IMR-90 (cell line): ENCODE results near the gene NECAB2. TPM values are rescaled to one million over a fixed set of nuclear protein-coding genes. Genes with fewer than 3 reads are reported as not detected.

ENCODE experiments used
- ATAC-seq: fragments of 200-7000 bp; cut with Tn5 transposase; 2 replicates; pipeline ENCODE4 v1.9.1; 2020; ENCODE audit warnings: low read depth, mild to moderate bottlenecking, moderate library complexity
- BruUV-seq: library from RNA; stranded (reverse); fragments of 400-500 nt; replicated peaks from 2 replicates; lab custom pipeline; 2021; lab: Mats Ljungman, UMichigan
- CTCF ChIA-PET: fragments of 300-600 bp; formaldehyde crosslinking; extraction: SDS; loops from one replicate; lab custom pipeline; 2021; ENCODE audit warnings: antibody characterized with exemption; lab: Yijun Ruan, JAX
- POLR2A ChIA-PET: fragments of 300-600 bp; sonication (Branson Sonifier 250); formaldehyde crosslinking; loops from one replicate; lab custom pipeline; 2022; ENCODE audit warnings: antibody characterized with exemption; ENCODE audit not compliant: unreplicated experiment; lab: Charles Lee
- DNase-seq: peaks from one replicate; pipeline ENCODE4 v3.0.0; 2013
- H2AFZ ChIP-seq: replicated peaks from 2 replicates; pipeline ENCODE3; 2013; ENCODE audit warnings: low read length, mild to moderate bottlenecking; ENCODE audit not compliant: poor library complexity
- H2AK5ac ChIP-seq: 2 replicates; pipeline ENCODE4 v1.6.1; 2013; ENCODE audit warnings: low read depth, low read length, inconsistent platforms
- H2AK9ac ChIP-seq: replicated peaks from 2 replicates; pipeline ENCODE3; 2013; ENCODE audit warnings: mild to moderate bottlenecking, low read depth, low read length, moderate library complexity; ENCODE audit not compliant: poor library complexity
- H2BK120ac ChIP-seq: 2 replicates; pipeline ENCODE4 v1.6.1; 2013; ENCODE audit warnings: low read depth, low read length, inconsistent platforms
- H2BK15ac ChIP-seq: 3 replicates; pipeline ENCODE4 v1.6.1; 2013; ENCODE audit warnings: low read depth, low read length, inconsistent platforms
- H2BK20ac ChIP-seq: 2 replicates; pipeline ENCODE4 v1.6.1; 2013; ENCODE audit warnings: low read depth, mild to moderate bottlenecking, inconsistent platforms, low read length, moderate library complexity
- H2BK5ac ChIP-seq: 2 replicates; pipeline ENCODE4 v1.6.1; 2013; ENCODE audit warnings: mild to moderate bottlenecking, low read depth, low read length, inconsistent platforms; ENCODE audit not compliant: poor library complexity, severe bottlenecking
- H3K14ac ChIP-seq: replicated peaks from 2 replicates; pipeline ENCODE4 v1.6.1; 2013; ENCODE audit warnings: low read depth, low read length, inconsistent platforms
- H3K18ac ChIP-seq: 2 replicates; pipeline ENCODE4 v1.6.1; 2013; ENCODE audit warnings: low read depth, low read length, control low read depth
- H3K23ac ChIP-seq: 2 replicates; pipeline ENCODE4 v1.6.1; 2013; ENCODE audit warnings: low read depth, low read length, inconsistent platforms
- H3K27ac ChIP-seq: 2 replicates; pipeline ENCODE4 v1.5.1; 2013; ENCODE audit warnings: mild to moderate bottlenecking, control low read depth, low read length; ENCODE audit not compliant: insufficient read depth
- H3K27me3 ChIP-seq: 2 replicates; pipeline ENCODE4 v1.6.1; 2013; ENCODE audit warnings: low read length; ENCODE audit not compliant: control insufficient read depth, insufficient read depth
- H3K36me3 ChIP-seq: 2 replicates; pipeline ENCODE4 v1.6.1; 2013; ENCODE audit warnings: low read length, mixed read lengths; ENCODE audit not compliant: control insufficient read depth, insufficient read depth
- H3K4ac ChIP-seq: 2 replicates; pipeline ENCODE4 v1.6.1; 2013; ENCODE audit warnings: low read depth, low read length, inconsistent platforms
- H3K4me1 ChIP-seq: 2 replicates; pipeline ENCODE4 v1.6.1; 2013; ENCODE audit warnings: low read length, mixed read lengths; ENCODE audit not compliant: control insufficient read depth, insufficient read depth
- H3K4me2 ChIP-seq: 2 replicates; pipeline ENCODE4 v1.6.1; 2013; ENCODE audit warnings: low read depth, mild to moderate bottlenecking, control low read depth, low read length, moderate library complexity
- H3K4me3 ChIP-seq: 2 replicates; pipeline ENCODE4 v1.5.1; 2013; ENCODE audit warnings: low read depth, mild to moderate bottlenecking, control low read depth, low read length, moderate library complexity; ENCODE audit not compliant: insufficient read depth
- H3K56ac ChIP-seq: 2 replicates; pipeline ENCODE4 v1.6.1; 2013; ENCODE audit warnings: low read length, inconsistent platforms; ENCODE audit not compliant: insufficient read depth; ENCODE audit errors: extremely low read depth
- H3K79me1 ChIP-seq, 2 experiments: 2 replicates each; pipeline ENCODE4 v1.6.1; 2013; ENCODE audit warnings: low read length in 2 of 2, inconsistent platforms in 1 of 2, low read depth in 1 of 2
- H3K9ac ChIP-seq: 2 replicates; pipeline ENCODE4 v1.6.1; 2013; ENCODE audit warnings: low read depth, low read length, control low read depth
- H3K9me1 ChIP-seq: 2 replicates; pipeline ENCODE4 v1.6.1; 2013; ENCODE audit warnings: low read length, inconsistent platforms; ENCODE audit not compliant: insufficient read depth
- H3K9me3 ChIP-seq: 2 replicates; pipeline ENCODE4 v1.6.1; 2013; ENCODE audit warnings: low read length; ENCODE audit not compliant: control insufficient read depth, insufficient read depth
- H4K20me1 ChIP-seq: 2 replicates; pipeline ENCODE4 v1.6.1; 2013; ENCODE audit warnings: low read length, inconsistent platforms; ENCODE audit not compliant: insufficient read depth
- H4K5ac ChIP-seq: 2 replicates; pipeline ENCODE4 v1.6.1; 2013; ENCODE audit warnings: mild to moderate bottlenecking, low read depth, low read length, control low read depth
- H4K8ac ChIP-seq, 2 experiments: 2 replicates each; pipeline ENCODE4 v1.6.1; 2013; ENCODE audit warnings: low read depth in 2 of 2, low read length in 2 of 2, control low read depth in 1 of 2, inconsistent platforms in 1 of 2
- H4K91ac ChIP-seq: 2 replicates; pipeline ENCODE4 v1.6.1; 2013; ENCODE audit warnings: low read depth, low read length, inconsistent platforms; ENCODE audit not compliant: insufficient read depth
- BHLHE40 ChIP-seq: fragments of 150-350 bp; IDR thresholded peaks from 2 replicates; pipeline ENCODE4 v1.6.1; 2016; ENCODE audit warnings: mild to moderate bottlenecking, low read depth, low read length
- CEBPB ChIP-seq: IDR thresholded peaks from 2 replicates; pipeline ENCODE4 v1.6.1; 2012; ENCODE audit warnings: low read depth, low read length, improper control_type of control experiment
- CHD1 ChIP-seq: IDR thresholded peaks from 2 replicates; pipeline ENCODE4 v1.6.1; 2012; ENCODE audit warnings: low read depth, low read length, improper control_type of control experiment
- CTCF ChIP-seq: conservative IDR thresholded peaks from 2 replicates; pipeline ENCODE4 v1.5.1; 2012; ENCODE audit warnings: mild to moderate bottlenecking, low read depth, low read length, improper control_type of control experiment
- FOS ChIP-seq: fragments of 150-350 bp; IDR thresholded peaks from 2 replicates; pipeline ENCODE4 v1.6.1; 2016; ENCODE audit warnings: low read depth, low read length
- MAFK ChIP-seq: IDR thresholded peaks from 2 replicates; pipeline ENCODE4 v1.6.1; 2012; ENCODE audit warnings: low read depth, low read length, improper control_type of control experiment
- MXI1 ChIP-seq: IDR thresholded peaks from 2 replicates; pipeline ENCODE4 v1.6.1; 2012; ENCODE audit warnings: low read depth, mild to moderate bottlenecking, low read length, moderate library complexity, borderline replicate concordance
- NFE2L2 ChIP-seq: fragments of 150-350 bp; IDR thresholded peaks from 2 replicates; pipeline ENCODE4 v1.6.1; 2016; ENCODE audit warnings: low read depth, mild to moderate bottlenecking, low read length
- POLR2A ChIP-seq: IDR thresholded peaks from 2 replicates; pipeline ENCODE4 v1.6.1; 2012; ENCODE audit warnings: mild to moderate bottlenecking, low read depth, low read length
- RAD21 ChIP-seq: IDR thresholded peaks from 2 replicates; pipeline ENCODE4 v1.6.1; 2012; ENCODE audit warnings: low read length, improper control_type of control experiment
- RCOR1 ChIP-seq: IDR thresholded peaks from 2 replicates; pipeline ENCODE4 v1.6.1; 2012; ENCODE audit warnings: mild to moderate bottlenecking, low read length, improper control_type of control experiment; ENCODE audit not compliant: insufficient replicate concordance
- RFX5 ChIP-seq: IDR thresholded peaks from 2 replicates; pipeline ENCODE4 v1.8.0; 2012; ENCODE audit warnings: low read depth, mild to moderate bottlenecking, low read length, moderate library complexity
- SMC3 ChIP-seq: fragments of 150-350 bp; IDR thresholded peaks from 2 replicates; pipeline ENCODE4 v1.6.1; 2016; ENCODE audit warnings: low read depth, mild to moderate bottlenecking, antibody characterized with exemption, low read length, moderate library complexity
- USF2 ChIP-seq: fragments of 150-350 bp; IDR thresholded peaks from 2 replicates; pipeline ENCODE4 v1.6.1; 2017; ENCODE audit warnings: mild to moderate bottlenecking, antibody characterized with exemption, low read length, low read depth
- WGBS, 2 experiments: methylation state at CpG; one replicate each; pipeline versions ENCODE4 v1.1.5 to v1.1.7; 2013; ENCODE audit warnings: missing lambda C conversion rate in 2 of 2; ENCODE audit not compliant: insufficient read length in 1 of 2; ENCODE audit errors: extremely low coverage in 2 of 2; 5-methylcytosine and 5-hydroxymethylcytosine counted together
- dilution Hi-C: fragments of 300-500 bp; cut with HindIII; formaldehyde crosslinking; loops from one replicate; pipeline ENCODE4 v1.14.3; 2018; ENCODE audit warnings: low sequenced_read_pairs; ENCODE audit not compliant: unreplicated experiment
- in situ Hi-C: fragments of 300-500 bp; cut with MboI; formaldehyde crosslinking; loops from 3 replicates; pipeline ENCODE4 v1.14.3; 2019; ENCODE audit warnings: low sequenced_read_pairs, inconsistent platforms, mixed read lengths
- intact Hi-C: fragments of 100-400 bp; cut with micrococcal nuclease; formaldehyde crosslinking; loops from 2 replicates; pipeline ENCODE4 v1.10.0; 2022
- polyA plus RNA-seq, 3 experiments: library from polyadenylated mRNA; depleted of rRNA; stranded (reverse); fragments of >200 nt; gene quantifications; 2 replicates each; pipeline ENCODE4 v1.2.3, GENCODE V29; 2012; ENCODE audit warnings: low replicate concordance in 1 of 3
- total RNA-seq: library from RNA; depleted of rRNA; stranded (reverse); fragments of >200 nt; gene quantifications from 2 replicates; pipeline ENCODE4 v1.2.3, GENCODE V29; 2012

The NECAB2 gene
- total and polyA plus RNA-seq, 2 of the 4 experiments (the other 2 are of a cell fraction) = 0.27 TPM; not detected in 1

GRCh38 chr16:83935858-83936255, 32.2 kb upstream of the NECAB2 start:
- H2AFZ ChIP-seq = no peak overlapping the region
- no peak overlapping the region for H3K27ac ChIP-seq
- no peak overlapping the region for H3K14ac ChIP-seq
- ChIA-PET CTCF (no interaction called here), POLR2A (no interaction called here)
- H2AK9ac ChIP-seq = no peak overlapping the region
- no TSS peak for BruUV-seq
- WGBS, 2 experiments = 93% methylated on average over 5 of the region's 10 CpGs; no CpG with 5 or more reads in 1 of the 2 experiments
- dilution Hi-C loops (no loop called here), in situ Hi-C loops (no loop called here), intact Hi-C loops (no loop called here)
- no peaks in the 10 kb centered on the region for H3K36me3 ChIP-seq
- no peak overlapping the region for H3K23ac ChIP-seq
- H2BK15ac ChIP-seq = no peak overlapping the region
- no peak overlapping the region for H3K4me2 ChIP-seq
- TF ChIP-seq RCOR1 = no peak
- TF ChIP-seq NFE2L2 = no peak
- no peak for TF ChIP-seq MAFK
- no peak for TF ChIP-seq CEBPB
- TF ChIP-seq USF2 = no peak
- TF ChIP-seq POLR2A = no peak
- no peak for TF ChIP-seq CTCF
- TF ChIP-seq MXI1 = no peak
- no peak for TF ChIP-seq CHD1
- TF ChIP-seq SMC3 = no peak
- no peak for TF ChIP-seq RAD21
- TF ChIP-seq BHLHE40 = no peak
- no peak for TF ChIP-seq RFX5
- TF ChIP-seq FOS = no peak
- no peaks in the 10 kb centered on the region for H4K20me1 ChIP-seq
- H2BK120ac ChIP-seq = no peak overlapping the region
- H2BK5ac ChIP-seq = no peak overlapping the region
- no peak overlapping the region for H2BK20ac ChIP-seq
- no peaks in the 10 kb centered on the region for H3K9me3 ChIP-seq
- H3K18ac ChIP-seq = no peak overlapping the region
- no peaks in the 10 kb centered on the region; the same call in 1 of the 2 replicates for H3K9me1 ChIP-seq
- H4K5ac ChIP-seq = no peak overlapping the region
- H4K8ac ChIP-seq = no peak overlapping the region
- H2AK5ac ChIP-seq = no peak overlapping the region
- DNase-seq (no peak), ATAC-seq (no peak)
- H3K27me3 ChIP-seq = no peaks in the 10 kb centered on the region; the same call in 1 of the 2 replicates
- H4K91ac ChIP-seq = no peak overlapping the region
- H3K9ac ChIP-seq = no peak overlapping the region
- no peak overlapping the region for H3K4ac ChIP-seq
- no peak overlapping the region for H3K56ac ChIP-seq
- peaks cover 6% of the 10 kb centered on the region for H3K4me1 ChIP-seq
- no peaks in the 10 kb centered on the region for H3K79me1 ChIP-seq
- no peak overlapping the region for H3K4me3 ChIP-seq
